Naive thymus-derived CD4-positive, alpha-beta T cell (primary cell): ENCODE results near the gene EIF4H. TPM values are rescaled to one million over a fixed set of nuclear protein-coding genes. Genes with fewer than 3 reads are reported as not detected.
"Not testable (repeated sequence)": the region's sequence is repeated elsewhere in the genome, so short reads cannot be mapped to it uniquely, and the experiment has no call there.

Experiments
- ATAC-seq: fragments of 150-1000 bp; cut with Tn5 transposase; 2 replicates; pipeline ENCODE4 v1.10.0; 2021; ENCODE audit warnings: mild to moderate bottlenecking, moderate library complexity
- CTCF ChIA-PET: fragments of 350-600 bp; sonication (Branson Sonifier 250); formaldehyde crosslinking; loops from one replicate; lab custom pipeline; 2021; ENCODE audit warnings: antibody characterized with exemption; lab: Charles Lee
- POLR2A ChIA-PET: fragments of 350-600 bp; sonication (Branson Sonifier 250); formaldehyde crosslinking; loops from one replicate; lab custom pipeline; 2021; ENCODE audit warnings: antibody characterized with exemption, inconsistent platforms; lab: Charles Lee
- DNase-seq, 9 donors: peaks; one replicate each; pipeline versions ENCODE4 v3.0.0 to v3.0.0-alpha.2; 2020 to 2022; ENCODE audit warnings: mixed read lengths in 1 of 9
- H3K27ac ChIP-seq: one replicate; pipeline ENCODE4 v1.7.0; 2013; ENCODE audit warnings: mild to moderate bottlenecking, low read depth, low read length, moderate library complexity
- H3K27me3 ChIP-seq, 2 donors: one replicate each; pipeline ENCODE4 v1.7.0; 2013; ENCODE audit warnings: low read length in 2 of 2, mild to moderate bottlenecking in 2 of 2, moderate library complexity in 2 of 2; ENCODE audit not compliant: control insufficient read depth in 2 of 2, insufficient read depth in 2 of 2
- H3K36me3 ChIP-seq, 3 experiments: 1 replicate in 2 of 3; 2 replicates in 1 of 3; pipeline ENCODE4 v1.7.0; 2013; ENCODE audit warnings: low read length in 3 of 3, mild to moderate bottlenecking in 3 of 3, moderate library complexity in 1 of 3; ENCODE audit not compliant: insufficient read depth in 3 of 3, control insufficient read depth in 2 of 3
- H3K4me1 ChIP-seq, 2 donors: one replicate each; pipeline ENCODE4 v1.7.0; 2013; ENCODE audit warnings: low read length in 2 of 2, mild to moderate bottlenecking in 2 of 2, moderate library complexity in 1 of 2; ENCODE audit not compliant: control insufficient read depth in 2 of 2, insufficient read depth in 2 of 2
- H3K4me3 ChIP-seq: 2 replicates; pipeline ENCODE4 v1.7.0; 2013; ENCODE audit warnings: mild to moderate bottlenecking, low read length
- H3K9me3 ChIP-seq, 3 experiments: 1 replicate in 2 of 3; 2 replicates in 1 of 3; pipeline ENCODE4 v1.7.0; 2013; ENCODE audit warnings: low read length in 3 of 3; ENCODE audit not compliant: control insufficient read depth in 2 of 3
- H3K27ac Mint-ChIP-seq, 9 donors: one replicate each; pipeline ENCODE4 v1.8.0; 2020 to 2022; ENCODE audit warnings: mixed read lengths in 9 of 9, mild to moderate bottlenecking in 8 of 9, moderate library complexity in 5 of 9, inconsistent platforms in 2 of 9
- H3K27me3 Mint-ChIP-seq, 5 donors: one replicate each; pipeline ENCODE4 v1.8.0; 2021 to 2022; ENCODE audit warnings: mixed read lengths in 5 of 5, mild to moderate bottlenecking in 1 of 5
- H3K36me3 Mint-ChIP-seq, 5 donors: one replicate each; pipeline ENCODE4 v1.8.0; 2020 to 2022; ENCODE audit warnings: mixed read lengths in 5 of 5, mild to moderate bottlenecking in 3 of 5, inconsistent platforms in 1 of 5
- H3K4me1 Mint-ChIP-seq, 7 donors: one replicate each; pipeline ENCODE4 v1.8.0; 2020 to 2022; ENCODE audit warnings: mixed read lengths in 7 of 7, mild to moderate bottlenecking in 3 of 7, inconsistent platforms in 1 of 7
- H3K4me3 Mint-ChIP-seq, 10 donors: one replicate each; pipeline ENCODE4 v1.8.0; 2020 to 2022; ENCODE audit warnings: mild to moderate bottlenecking in 10 of 10, mixed read lengths in 10 of 10, moderate library complexity in 6 of 10, inconsistent platforms in 2 of 10
- H3K9me3 Mint-ChIP-seq, 11 donors: one replicate each; pipeline ENCODE4 v1.8.0; 2020 to 2022; ENCODE audit warnings: mixed read lengths in 11 of 11, mild to moderate bottlenecking in 4 of 11, inconsistent platforms in 1 of 11, moderate library complexity in 1 of 11
- intact Hi-C, 2 donors: fragments of 100-400 bp; cut with micrococcal nuclease; formaldehyde crosslinking; loops; one replicate each; pipeline ENCODE4 v1.15.1; 2023
- polyA plus RNA-seq, 2 donors: library from polyadenylated mRNA; unstranded; fragments of 300-500 nt; fragmentation: Illumina TruSeq; gene quantifications; one replicate each; pipeline ENCODE4 v1.2.3, GENCODE V29; 2021
- total RNA-seq, 6 experiments: library from RNA in 5 of 6; stranded (reverse) in 5 of 6; gene quantifications; 1 replicate in 5 of 6; 2 replicates in 1 of 6; pipeline ENCODE4 v1.2.3 and lab custom pipeline; 2021 to 2026

EIF4H gene
- total and polyA plus RNA-seq, 7 experiments from 2014 or later = 163 to 284 (median 246) TPM

- Histone ChIP-seq H3K36me3 (peaks cover 2 to 21% (median 4%) of the 10 kb centered on the region in 3 experiments), H3K4me3 (no peak overlapping the region), H3K4me1 (peaks cover 0 to 6% of the 10 kb centered on the region in 2 donors), H3K27ac (no peak overlapping the region), H3K9me3 (no peaks in the 10 kb centered on the region), H3K27me3 (no peaks in the 10 kb centered on the region)
- Mint-ChIP-seq H3K4me1 (peaks cover 7 to 28% (median 13%) of the 10 kb centered on the region in 7 donors), H3K27ac (peak overlapping the region in 2 of 9 donors; percentile 41 to 47), H3K27me3 (peaks cover 0 to 4% (median 0%) of the 10 kb centered on the region in 5 donors), H3K36me3 (peaks cover 0 to 13% (median 5%) of the 10 kb centered on the region in 5 donors), H3K9me3 (peaks cover 0 to 3% (median 0%) of the 10 kb centered on the region in 11 donors), H3K4me3 (no peak overlapping the region)
- ChIA-PET CTCF (interaction anchor here (0.6 to 1.2 kb wide), 2 partner anchors 149 to 203 kb away, joined by 3 read pairs; no protein-coding TSS in a partner anchor), POLR2A (interaction anchor here (1.1 kb wide), 1 partner anchor 8 kb away, joined by 4 read pairs; no protein-coding TSS in a partner anchor)
- ATAC-seq (no peak), DNase-seq (no peak)
- intact Hi-C loops = no loop called here
Observed at GRCh38 chr7:74199551-74200355, 25.6 kb downstream of the EIF4H start.

- no peak overlapping the region for H3K4me3 ChIP-seq
- H3K36me3 ChIP-seq = peaks cover 0 to under 1% (median 0%) of the 10 kb centered on the region in 3 experiments
- H3K36me3 Mint-ChIP-seq = no peaks in the 10 kb centered on the region
- H3K27ac Mint-ChIP-seq = no peak overlapping the region
- POLR2A ChIA-PET = no interaction called here
- DNase-seq = peak in 1 of 9 donors; percentile 24
- ATAC-seq = peak; percentile 54
- H3K9me3 Mint-ChIP-seq = no peaks in the 10 kb centered on the region
- no peak overlapping the region for H3K27ac ChIP-seq
- H3K4me1 ChIP-seq = peaks cover 5 to 6% of the 10 kb centered on the region in 2 donors
- no peaks in the 10 kb centered on the region for H3K27me3 ChIP-seq
- intact Hi-C loops = no loop called here
- CTCF ChIA-PET = interaction anchor here (0.8 to 1.4 kb wide), 2 partner anchors 133 to 135 kb away, joined by 3 to 7 read pairs; no protein-coding TSS in a partner anchor
- no peak overlapping the region for H3K4me3 Mint-ChIP-seq
- H3K4me1 Mint-ChIP-seq = peaks cover 5 to 21% (median 10%) of the 10 kb centered on the region in 7 donors
- no peaks in the 10 kb centered on the region for H3K9me3 ChIP-seq
- H3K27me3 Mint-ChIP-seq = peaks cover 0 to 6% (median 4%) of the 10 kb centered on the region in 5 donors
Observed at GRCh38 chr7:74202841-74203556, 28.8 kb downstream of the EIF4H start.

- Histone ChIP-seq H3K27ac (no peak overlapping the region), H3K27me3 (no peaks in the 10 kb centered on the region), H3K4me1 (peaks cover 5 to 6% of the 10 kb centered on the region in 2 donors), H3K9me3 (no peaks in the 10 kb centered on the region), H3K36me3 (no peaks in the 10 kb centered on the region), H3K4me3 (no peak overlapping the region)
- no peaks in the 10 kb centered on the region for H3K9me3 Mint-ChIP-seq
- H3K4me1 Mint-ChIP-seq = peaks cover 8 to 24% (median 13%) of the 10 kb centered on the region in 7 donors
- peak overlapping the region in 1 of 9 donors; percentile 55 for H3K27ac Mint-ChIP-seq
- H3K4me3 Mint-ChIP-seq = no peak overlapping the region
- POLR2A ChIA-PET = no interaction called here
- intact Hi-C loops = no loop called here
- CTCF ChIA-PET = interaction anchor here (0.6 to 4.3 kb wide), 3 partner anchors 136 to 355 kb away, joined by 4 to 45 read pairs (median 7); no protein-coding TSS in a partner anchor
- no peaks in the 10 kb centered on the region for H3K36me3 Mint-ChIP-seq
- peaks cover 0 to 6% (median 4%) of the 10 kb centered on the region in 5 donors for H3K27me3 Mint-ChIP-seq
- DNase-seq = no peak
- no peak for ATAC-seq
Observed at GRCh38 chr7:74203956-74204618, 29.9 kb downstream of the EIF4H start.

- peak overlapping the region in 2 of 10 donors; percentile 16 to 42 for H3K4me3 Mint-ChIP-seq
- H3K36me3 Mint-ChIP-seq, H3K27me3 ChIP-seq, H3K27ac ChIP-seq, H3K4me3 ChIP-seq, H3K27me3 Mint-ChIP-seq, H3K9me3 Mint-ChIP-seq, H3K9me3 ChIP-seq, DNase-seq, H3K4me1 ChIP-seq, ATAC-seq, H3K36me3 ChIP-seq: not testable (repeated sequence)
- CTCF ChIA-PET = interaction anchor here (0.7 to 4.3 kb wide), 14 partner anchors 8 to 201 kb away, joined by 3 to 45 read pairs (median 3); no protein-coding TSS in a partner anchor
- H3K27ac Mint-ChIP-seq = peak overlapping the region in 1 of 9 donors; percentile 57
- intact Hi-C loops = loop anchor here (1.0 to 2.0 kb wide), 5 partner anchors 49 to 361 kb away; partner anchors contain the start of gene RFC2 (in 2 of the 2)
- H3K4me1 Mint-ChIP-seq = peaks cover 14 to 29% (median 19%) of the 10 kb centered on the region in 7 donors
- POLR2A ChIA-PET = interaction anchor here (1.4 kb wide), 1 partner anchor 16 kb away, joined by 3 read pairs; no protein-coding TSS in a partner anchor
Observed at GRCh38 chr7:74206052-74206451, 31.9 kb downstream of the EIF4H start.

GRCh38 chr7:74206589-74207120, 32.5 kb downstream of the EIF4H start:
- Mint-ChIP-seq H3K4me1 (peaks cover 14 to 29% (median 19%) of the 10 kb centered on the region in 7 donors), H3K36me3 (no peaks in the 10 kb centered on the region), H3K27ac (peak overlapping the region in 2 of 9 donors; percentile 6 to 55), H3K4me3 (peak overlapping the region in 9 of 10 donors; percentile 12 to 55 (median 19)), H3K9me3 (no peaks in the 10 kb centered on the region), H3K27me3 (peaks cover 0 to 6% (median 4%) of the 10 kb centered on the region in 5 donors)
- Histone ChIP-seq H3K4me3 (no peak overlapping the region), H3K36me3 (no peaks in the 10 kb centered on the region), H3K27me3 (no peaks in the 10 kb centered on the region), H3K9me3 (no peaks in the 10 kb centered on the region), H3K27ac (no peak overlapping the region), H3K4me1 (peaks cover 5 to 6% of the 10 kb centered on the region in 2 donors)
- ATAC-seq (peak; percentile 86), DNase-seq (peak; percentile 55 to 87 (median 72))
- POLR2A ChIA-PET = interaction anchor here (1.4 kb wide), 1 partner anchor 17 kb away, joined by 3 read pairs; no protein-coding TSS in a partner anchor
- intact Hi-C loops = loop anchor here (1.0 to 2.0 kb wide), 5 partner anchors 48 to 360 kb away; partner anchors contain the start of gene RFC2 (in 2 of the 2)
- CTCF ChIA-PET = interaction anchor here (0.6 to 4.3 kb wide), 15 partner anchors 9 to 200 kb away, joined by 3 to 45 read pairs (median 3); no protein-coding TSS in a partner anchor
